GM18870 (cell line): ENCODE results near the gene CEACAM1.
"Not testable (repeated sequence)": the region's sequence is repeated elsewhere in the genome, so short reads cannot be mapped to it uniquely, and the experiment has no call there.

Experiments
- ATAC-seq: cut with Tn5 transposase; IDR thresholded peaks from one replicate; pipeline ENCODE4 v1.9.1; 2021; ENCODE audit warnings: moderate library complexity; ENCODE audit not compliant: unreplicated experiment

Gene CEACAM1

GRCh38 chr19:42512743-42513304 is 15.5 kb downstream of the CEACAM1 start:
- peak; percentile 70 for ATAC-seq

- no peak for ATAC-seq
Observed at GRCh38 chr19:42512130-42512636, 16.1 kb downstream of the CEACAM1 start.

GRCh38 chr19:42511340-42511739 is 16.9 kb downstream of the CEACAM1 start:
- no peak for ATAC-seq

- ATAC-seq, result no peak
Observed at GRCh38 chr19:42508892-42509444, 19.3 kb downstream of the CEACAM1 start.

GRCh38 chr19:42505066-42505465 is 23.2 kb downstream of the CEACAM1 start:
- no peak for ATAC-seq

- ATAC-seq, result no peak
Observed at GRCh38 chr19:42501733-42502132, 26.5 kb downstream of the CEACAM1 start.

GRCh38 chr19:42501243-42501642 is 27.0 kb downstream of the CEACAM1 start:
- ATAC-seq, result not testable (repeated sequence)

- ATAC-seq, result no peak
Observed at GRCh38 chr19:42498169-42498757, 30.0 kb downstream of the CEACAM1 start.

- no peak for ATAC-seq
Observed at GRCh38 chr19:42497492-42498168, 30.7 kb downstream of the CEACAM1 start.

- no peak for ATAC-seq
Observed at GRCh38 chr19:42496460-42497133, 31.7 kb downstream of the CEACAM1 start.

- ATAC-seq, result no peak
Observed at GRCh38 chr19:42495663-42496062, 32.6 kb downstream of the CEACAM1 start.

- no peak for ATAC-seq
Observed at GRCh38 chr19:42494321-42494720, 34.0 kb downstream of the CEACAM1 start.

- ATAC-seq, result no peak
Observed at GRCh38 chr19:42488783-42489521, 39.3 kb downstream of the CEACAM1 start.

GRCh38 chr19:42487798-42488178 is 40.5 kb downstream of the CEACAM1 start:
- ATAC-seq, result no peak

- ATAC-seq, result no peak
Observed at GRCh38 chr19:42487032-42487797, 41.1 kb downstream of the CEACAM1 start.

GRCh38 chr19:42485036-42485435 is 43.2 kb downstream of the CEACAM1 start:
- not testable (repeated sequence) for ATAC-seq

GRCh38 chr19:42480335-42481095 is 47.8 kb downstream of the CEACAM1 start:
- no peak for ATAC-seq

GRCh38 chr19:42479736-42480135 is 48.5 kb downstream of the CEACAM1 start:
- no peak for ATAC-seq

- no peak for ATAC-seq
Observed at GRCh38 chr19:42478765-42479311, 49.4 kb downstream of the CEACAM1 start.
